Right atrium auricular region (tissue), 2 donors: Measurements from ENCODE around the gene ACSL4. TPM values are rescaled to one million over a fixed set of nuclear protein-coding genes. Genes with fewer than 3 reads are reported as not detected.
A peak's percentile ranks its signal among the peaks of the same experiment; 100 is the strongest.

Source experiments
- DNase-seq: peaks from one replicate; pipeline ENCODE4 v3.0.0-alpha.2; 2019; ENCODE audit warnings: low spot score
- H3K27ac ChIP-seq, 2 donors: fragments of 200-600 bp; sonication (generic); 1 replicate in 1 of 2; 2 replicates in 1 of 2; pipeline ENCODE4 v1.5.1; 2016 to 2019
- H3K27me3 ChIP-seq, 2 donors: fragments of 200-600 bp; sonication (generic); one replicate each; pipeline versions ENCODE4 v1.5.1 to v1.6.0; 2017 to 2019
- H3K36me3 ChIP-seq: fragments of 200-600 bp; sonication (generic); one replicate; pipeline ENCODE4 v1.5.1; 2016
- H3K4me1 ChIP-seq, 2 donors: fragments of 200-600 bp; sonication (generic); one replicate each; pipeline versions ENCODE4 v1.5.1 to v1.6.0; 2017 to 2019
- H3K4me3 ChIP-seq, 2 donors: fragments of 200-600 bp; sonication (generic); 1 replicate in 1 of 2; 2 replicates in 1 of 2; pipeline ENCODE4 v1.5.1; 2017 to 2019; ENCODE audit warnings: mild to moderate bottlenecking in 1 of 2, moderate library complexity in 1 of 2
- H3K9me3 ChIP-seq, 2 donors: fragments of 200-600 bp; sonication (generic); one replicate each; pipeline ENCODE4 v1.5.1; 2019
- CTCF ChIP-seq, 2 donors: fragments of 200-600 bp; sonication (generic); IDR thresholded peaks; one replicate each; pipeline ENCODE4 v1.5.1; 2019; ENCODE audit warnings: antibody characterized with exemption in 2 of 2
- total RNA-seq, 2 donors: library from RNA; depleted of rRNA; stranded (reverse); fragments of >200 nt; gene quantifications; one replicate each; pipeline ENCODE4 v1.1.0, GENCODE V29; 2016

ACSL4 gene
- total RNA-seq, 2 donors from 2014 or later = 40.5 to 45.5 TPM

- Histone ChIP-seq H3K4me1 (no peaks in the 10 kb centered on the region), H3K9me3 (no peaks in the 10 kb centered on the region), H3K27me3 (peaks cover 0 to 3% of the 10 kb centered on the region in 2 donors), H3K36me3 (no peaks in the 10 kb centered on the region), H3K4me3 (no peak overlapping the region), H3K27ac (peak overlapping the region in 1 of 2 donors; percentile 26)
- no peak for DNase-seq
- no peak for TF ChIP-seq CTCF (IDR thresholded peaks at IDR 0.05)
These were observed 23.9 kb downstream of the ACSL4 start for GRCh38 chrX:109709129-109709631.

GRCh38 chrX:109707720-109708119, 25.3 kb downstream of the ACSL4 start:
- Histone ChIP-seq H3K4me3 (peak overlapping the region in 1 of 2 donors; percentile 2), H3K4me1 (no peaks in the 10 kb centered on the region), H3K9me3 (no peaks in the 10 kb centered on the region), H3K27me3 (peaks cover 0 to 3% of the 10 kb centered on the region in 2 donors), H3K27ac (no peak overlapping the region), H3K36me3 (no peaks in the 10 kb centered on the region)
- TF ChIP-seq CTCF (IDR thresholded peaks at IDR 0.05) = no peak
- no peak for DNase-seq

GRCh38 chrX:109707319-109707718, 25.7 kb downstream of the ACSL4 start:
- Histone ChIP-seq H3K4me3 (peak overlapping the region in 1 of 2 donors; percentile 2), H3K4me1 (no peaks in the 10 kb centered on the region), H3K27me3 (no peaks in the 10 kb centered on the region), H3K36me3 (no peaks in the 10 kb centered on the region), H3K27ac (no peak overlapping the region), H3K9me3 (no peaks in the 10 kb centered on the region)
- DNase-seq = no peak
- TF ChIP-seq CTCF (IDR thresholded peaks at IDR 0.05) = no peak

- DNase-seq = no peak
- H3K4me1 ChIP-seq = no peaks in the 10 kb centered on the region
- H3K4me3 ChIP-seq = no peak overlapping the region
- H3K27ac ChIP-seq = no peak overlapping the region
- no peak for TF ChIP-seq CTCF (IDR thresholded peaks at IDR 0.05)
- no peaks in the 10 kb centered on the region for H3K36me3 ChIP-seq
- H3K9me3 ChIP-seq = no peaks in the 10 kb centered on the region
- H3K27me3 ChIP-seq = no peaks in the 10 kb centered on the region
These were observed 28.5 kb downstream of the ACSL4 start for GRCh38 chrX:109704563-109704962.

- H3K27ac ChIP-seq = no peak overlapping the region
- H3K27me3 ChIP-seq = no peaks in the 10 kb centered on the region
- H3K36me3 ChIP-seq = no peaks in the 10 kb centered on the region
- H3K9me3 ChIP-seq = no peaks in the 10 kb centered on the region
- H3K4me1 ChIP-seq = no peaks in the 10 kb centered on the region
- TF ChIP-seq CTCF (IDR thresholded peaks at IDR 0.05) = no peak
- no peak for DNase-seq
- H3K4me3 ChIP-seq = no peak overlapping the region
These were observed 35.2 kb downstream of the ACSL4 start for GRCh38 chrX:109697855-109698254.

- no peaks in the 10 kb centered on the region for H3K36me3 ChIP-seq
- no peak overlapping the region for H3K27ac ChIP-seq
- H3K27me3 ChIP-seq = no peaks in the 10 kb centered on the region
- no peaks in the 10 kb centered on the region for H3K4me1 ChIP-seq
- H3K4me3 ChIP-seq = no peak overlapping the region
- TF ChIP-seq CTCF (IDR thresholded peaks at IDR 0.05) = no peak
- no peak for DNase-seq
- no peaks in the 10 kb centered on the region for H3K9me3 ChIP-seq
These were observed 36.8 kb downstream of the ACSL4 start for GRCh38 chrX:109696146-109696740.
